HepG2 (cell line): ENCODE results near the gene KMT2E. TPM values are rescaled to one million over a fixed set of nuclear protein-coding genes. Genes with fewer than 3 reads are reported as not detected.

ENCODE experiments used
- ARID4A ChIP-seq: sonication (generic); formaldehyde crosslinking; IDR thresholded peaks from 2 replicates; pipeline ENCODE4 v1.5.0; 2020; ENCODE audit warnings: mild to moderate bottlenecking, missing genetic modification reagents, borderline replicate concordance
- ARNT ChIP-seq: fragments of 450-650 bp; IDR thresholded peaks from 2 replicates; pipeline ENCODE4 v1.6.1; 2017
- ATF1 ChIP-seq: IDR thresholded peaks from 2 replicates; pipeline ENCODE4 v1.6.1; 2016; ENCODE audit warnings: mild to moderate bottlenecking, control low read depth
- BCL6 ChIP-seq: IDR thresholded peaks from 2 replicates; pipeline ENCODE4 v1.6.1; 2016; ENCODE audit warnings: missing genetic modification reagents, missing compliant biosample characterization
- EEA1 ChIP-seq: sonication (generic); formaldehyde crosslinking; IDR thresholded peaks from 2 replicates; pipeline ENCODE4 v1.5.1; 2020; ENCODE audit warnings: mild to moderate bottlenecking, missing genetic modification reagents, borderline replicate concordance
- ELK4 ChIP-seq: sonication (generic); formaldehyde crosslinking; IDR thresholded peaks from 2 replicates; pipeline ENCODE4 v1.9.0; 2021; ENCODE audit warnings: missing genetic modification reagents, borderline replicate concordance
- GLMP ChIP-seq: sonication (generic); formaldehyde crosslinking; IDR thresholded peaks from 2 replicates; pipeline ENCODE4 v1.9.0; 2021; ENCODE audit warnings: missing genetic modification reagents, mild to moderate bottlenecking, borderline replicate concordance
- GMEB1 ChIP-seq: sonication (generic); formaldehyde crosslinking; IDR thresholded peaks from 2 replicates; pipeline ENCODE4 v1.5.1; 2020; ENCODE audit warnings: missing genetic modification reagents, mild to moderate bottlenecking, borderline replicate concordance
- HHEX ChIP-seq: IDR thresholded peaks from 2 replicates; pipeline ENCODE4 v1.6.1; 2016; ENCODE audit warnings: control low read depth
- MAFK ChIP-seq, 2 experiments: IDR thresholded peaks in 1 of 2; conservative IDR thresholded peaks in 1 of 2; 2 replicates each; pipeline ENCODE4 v1.6.1; 2011; ENCODE audit warnings: improper control_type of control experiment in 2 of 2, low read length in 2 of 2
- MXI1 ChIP-seq: IDR thresholded peaks from 3 replicates; pipeline ENCODE4 v1.6.1; 2012; ENCODE audit warnings: low read depth, low read length, inconsistent platforms, borderline replicate concordance
- PHB2 ChIP-seq: fragments of 450-650 bp; IDR thresholded peaks from 2 replicates; pipeline ENCODE4 v1.6.1; 2018; ENCODE audit not compliant: partially characterized antibody
- POLR2AphosphoS2 ChIP-seq: IDR thresholded peaks from 2 replicates; pipeline ENCODE4 v1.6.1; 2011; ENCODE audit warnings: low read depth, low read length, improper control_type of control experiment
- RBM39 ChIP-seq: fragments of 200-400 bp; formaldehyde crosslinking; IDR thresholded peaks from one replicate; pipeline ENCODE4 v1.6.1; 2018; ENCODE audit warnings: antibody characterized with exemption, mild to moderate bottlenecking, low read depth, low read length; ENCODE audit not compliant: poor library complexity, severe bottlenecking
- REXO4 ChIP-seq: sonication (generic); formaldehyde crosslinking; IDR thresholded peaks from 2 replicates; pipeline ENCODE4 v1.8.0; 2022; ENCODE audit warnings: missing genetic modification reagents, mild to moderate bottlenecking, borderline replicate concordance
- SP1 ChIP-seq, 2 experiments: fragments of 450-650 bp in 1 of 2; sonication (generic) in 1 of 2; formaldehyde crosslinking in 1 of 2; IDR thresholded peaks; 2 replicates each; pipeline versions ENCODE4 v1.4.0 to v1.6.1; 2016 to 2020; ENCODE audit warnings: missing genetic modification reagents in 1 of 2
- ZNF264 ChIP-seq: sonication (generic); formaldehyde crosslinking; IDR thresholded peaks from 2 replicates; pipeline ENCODE4 v1.4.0; 2020; ENCODE audit warnings: missing genetic modification reagents
- ZNF552 ChIP-seq: sonication (generic); formaldehyde crosslinking; IDR thresholded peaks from 2 replicates; pipeline ENCODE4 v1.9.0; 2022; ENCODE audit warnings: missing genetic modification reagents, mild to moderate bottlenecking, borderline replicate concordance
- ZNF724P ChIP-seq: sonication (generic); formaldehyde crosslinking; IDR thresholded peaks from 2 replicates; pipeline ENCODE4 v1.8.0; 2022; ENCODE audit warnings: missing genetic modification reagents, borderline replicate concordance
- ZNF879 ChIP-seq: sonication (generic); formaldehyde crosslinking; IDR thresholded peaks from 2 replicates; pipeline ENCODE4 v1.8.1; 2023; ENCODE audit warnings: missing genetic modification reagents
- polyA plus RNA-seq, 8 experiments: library from polyadenylated mRNA; depleted of rRNA in 3 of 8; stranded (reverse) in 7 of 8; unstranded in 1 of 8; fragments of >200 nt; fragmentation: Illumina TruSeq in 4 of 8; extraction: Trizol in 4 of 8; gene quantifications; 2 replicates each; pipeline versions ENCODE4 v1.2.1 to v1.2.3, GENCODE V29; 2011 to 2016; ENCODE audit warnings: low read depth in 4 of 8, missing spikeins in 1 of 8, mixed read lengths in 1 of 8; ENCODE audit not compliant: insufficient read depth in 1 of 8
- total RNA-seq, 5 experiments: library from RNA; depleted of rRNA; stranded (reverse); fragments of >200 nt; fragmentation: Illumina TruSeq; extraction: Trizol; gene quantifications; 2 replicates each; pipeline ENCODE4 v1.2.3, GENCODE V29; 2016; ENCODE audit warnings: low read depth in 1 of 5

KMT2E gene
- total and polyA plus RNA-seq, 2 of the 13 experiments (the other 11 are each of a cell fraction or from before 2014, with no cell fraction given): 6.3 to 24.4 TPM

GRCh38 chr7:104983578-104984539 is 30.1 kb upstream of the KMT2E start (continued):
- TF ChIP-seq GLMP (CRISPR knock-in tag) (no peak), GMEB1 (peak; percentile 82; the same call in 1 of the 2 replicates), POLR2AphosphoS2 (no peak), ZNF264 (no peak), MXI1 (peak; percentile 68; the same call in 1 of the 3 replicates), MAFK (conservative IDR thresholded peaks at IDR 0.05 in 1 of 2, IDR thresholded peaks at IDR 0.05 in 1 of 2; ENCODE audit: low read length in 2 of 2) (no peak), ZNF879 (CRISPR knock-in tag) (0 out of 2 replicates have a peak, but pooled peaks have one; percentile 57), ARNT (no peak), BCL6 (CRISPR knock-in tag) (no peak), ZNF724P (CRISPR knock-in tag) (0 out of 2 replicates have a peak, but pooled peaks have one; percentile 25), EEA1 (CRISPR knock-in tag) (no peak), REXO4 (CRISPR knock-in tag) (no peak), ARID4A (CRISPR knock-in tag) (peak; percentile 91), ZNF552 (no peak), HHEX (CRISPR knock-in tag) (no peak), ELK4 (CRISPR knock-in tag) (no peak), RBM39 (peak; percentile 75), ATF1 (CRISPR knock-in tag) (peak; percentile 85), PHB2 (no peak), SP1 (IDR thresholded peaks at IDR 0.05) (no peak), SP1 (CRISPR knock-in tag; IDR thresholded peaks at IDR 0.05) (peak; percentile 56; the same call in 1 of the 2 replicates)
